B cell (primary cell): Measurements from ENCODE around the gene FAF2.

Experiments used
- EZH2 ChIP-seq: IDR thresholded peaks from 2 replicates; pipeline ENCODE4 v1.6.1; 2012; ENCODE audit warnings: borderline replicate concordance, low read depth, mild to moderate bottlenecking, moderate library complexity, low read length; ENCODE audit not compliant: insufficient read depth, poor library complexity, severe bottlenecking
- TF ChIP-seq, protein P1 (sequence below): fragments of 200-600 bp; IDR thresholded peaks from one replicate; pipeline ENCODE4 v1.8.0; 2022; ENCODE audit warnings: antibody characterized with exemption, mild to moderate bottlenecking

DNA sequence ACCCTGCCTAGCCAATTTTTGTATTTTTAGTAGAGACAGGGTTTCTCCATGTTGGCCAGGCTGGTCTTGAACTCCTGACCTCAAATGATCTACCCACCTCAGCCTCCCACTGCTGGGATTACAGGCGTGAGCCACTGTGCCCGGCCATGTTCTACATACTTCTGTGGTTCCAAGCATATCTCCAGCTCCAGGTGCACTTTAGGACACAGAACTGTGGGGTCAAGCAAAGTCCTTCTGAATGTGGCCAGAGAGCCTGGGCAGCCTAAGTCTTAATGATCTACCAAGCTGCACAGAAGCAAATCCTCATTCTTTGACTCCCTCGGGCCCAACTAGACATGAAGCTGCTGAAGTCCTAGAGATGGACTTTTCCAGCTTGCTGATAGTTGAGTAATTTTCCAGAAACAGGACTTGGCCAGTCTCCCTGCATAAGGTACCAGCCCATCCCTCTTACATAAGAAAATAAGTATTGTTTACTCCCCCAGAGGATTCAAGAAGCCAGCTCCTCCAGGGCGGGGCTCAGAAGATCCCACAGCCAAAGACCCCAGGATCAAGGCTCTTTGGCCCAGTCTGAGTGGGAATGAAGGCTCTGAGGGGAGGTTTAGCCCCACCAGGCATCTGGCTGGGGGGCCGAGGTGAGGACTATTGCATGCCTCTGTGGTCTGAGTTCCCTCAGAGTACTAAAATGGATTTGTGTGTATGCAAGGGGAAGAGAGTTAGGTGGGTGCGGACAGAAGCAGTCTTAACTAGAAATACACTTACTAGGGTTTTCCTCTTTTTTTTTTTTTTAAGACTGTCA lies 40.5 kb upstream of the FAF2 start:
- TF ChIP-seq, protein P1, sequence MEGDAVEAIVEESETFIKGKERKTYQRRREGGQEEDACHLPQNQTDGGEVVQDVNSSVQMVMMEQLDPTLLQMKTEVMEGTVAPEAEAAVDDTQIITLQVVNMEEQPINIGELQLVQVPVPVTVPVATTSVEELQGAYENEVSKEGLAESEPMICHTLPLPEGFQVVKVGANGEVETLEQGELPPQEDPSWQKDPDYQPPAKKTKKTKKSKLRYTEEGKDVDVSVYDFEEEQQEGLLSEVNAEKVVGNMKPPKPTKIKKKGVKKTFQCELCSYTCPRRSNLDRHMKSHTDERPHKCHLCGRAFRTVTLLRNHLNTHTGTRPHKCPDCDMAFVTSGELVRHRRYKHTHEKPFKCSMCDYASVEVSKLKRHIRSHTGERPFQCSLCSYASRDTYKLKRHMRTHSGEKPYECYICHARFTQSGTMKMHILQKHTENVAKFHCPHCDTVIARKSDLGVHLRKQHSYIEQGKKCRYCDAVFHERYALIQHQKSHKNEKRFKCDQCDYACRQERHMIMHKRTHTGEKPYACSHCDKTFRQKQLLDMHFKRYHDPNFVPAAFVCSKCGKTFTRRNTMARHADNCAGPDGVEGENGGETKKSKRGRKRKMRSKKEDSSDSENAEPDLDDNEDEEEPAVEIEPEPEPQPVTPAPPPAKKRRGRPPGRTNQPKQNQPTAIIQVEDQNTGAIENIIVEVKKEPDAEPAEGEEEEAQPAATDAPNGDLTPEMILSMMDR = no peak
- no peak for TF ChIP-seq EZH2
